Ovary (tissue), 3 donors: ENCODE results near the gene AGAP2.

Experiments used
- CTCF ChIP-seq, 3 donors: fragments of 450-650 bp in 2 of 3; fragments of 200-600 bp in 1 of 3; IDR thresholded peaks; one replicate each; pipeline versions ENCODE4 v1.5.1 to v1.8.0; 2016 to 2022; ENCODE audit warnings: antibody characterized with exemption in 3 of 3, mild to moderate bottlenecking in 1 of 3
- EP300 ChIP-seq: sonication (generic); formaldehyde crosslinking; IDR thresholded peaks from one replicate; pipeline ENCODE4 v1.6.1; 2017; ENCODE audit warnings: antibody characterized with exemption
- donor health status: DM: no; HTN: no; CAD: no.

GRCh38 chr12:57717131-57717530, 21.4 kb downstream of the AGAP2 start:
- TF ChIP-seq EP300 = no peak
- TF ChIP-seq CTCF (IDR thresholded peaks at IDR 0.05) = no peak
